ENCODE measurements around the gene CT45A5.
"Not testable (repeated sequence)": the region's sequence is repeated elsewhere in the genome, so short reads cannot be mapped to it uniquely, and the experiment has no call there.

Gene CT45A5, protein sequence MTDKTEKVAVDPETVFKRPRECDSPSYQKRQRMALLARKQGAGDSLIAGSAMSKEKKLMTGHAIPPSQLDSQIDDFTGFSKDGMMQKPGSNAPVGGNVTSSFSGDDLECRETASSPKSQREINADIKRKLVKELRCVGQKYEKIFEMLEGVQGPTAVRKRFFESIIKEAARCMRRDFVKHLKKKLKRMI

DNA sequence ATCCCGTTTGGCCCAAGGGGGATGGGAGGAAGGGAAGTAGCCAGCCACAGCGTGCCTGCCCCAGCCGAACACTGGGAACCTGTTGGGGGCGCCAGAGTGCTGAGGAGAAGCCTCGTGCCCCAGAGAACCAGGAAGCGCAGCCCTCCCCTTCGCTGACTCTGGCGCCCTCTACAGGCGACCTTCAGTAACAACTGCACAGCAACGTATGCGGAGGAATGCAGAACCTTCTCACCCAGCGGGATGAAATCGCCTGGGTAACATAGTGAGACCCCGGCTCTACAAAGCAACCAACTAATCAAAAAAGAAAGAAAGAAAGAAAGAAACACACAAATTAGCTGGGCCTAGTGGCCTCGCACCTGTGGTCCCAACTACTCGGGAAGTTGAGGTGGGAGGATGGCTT is at the start of gene CT45A5:
TSS of gene CT45A5 (minus strand) at position 101 of the 400 bp plus-strand sequence. CDS start 3,774 bp downstream, outside the sequence.
- DNase-seq, result not testable (repeated sequence)

DNA sequence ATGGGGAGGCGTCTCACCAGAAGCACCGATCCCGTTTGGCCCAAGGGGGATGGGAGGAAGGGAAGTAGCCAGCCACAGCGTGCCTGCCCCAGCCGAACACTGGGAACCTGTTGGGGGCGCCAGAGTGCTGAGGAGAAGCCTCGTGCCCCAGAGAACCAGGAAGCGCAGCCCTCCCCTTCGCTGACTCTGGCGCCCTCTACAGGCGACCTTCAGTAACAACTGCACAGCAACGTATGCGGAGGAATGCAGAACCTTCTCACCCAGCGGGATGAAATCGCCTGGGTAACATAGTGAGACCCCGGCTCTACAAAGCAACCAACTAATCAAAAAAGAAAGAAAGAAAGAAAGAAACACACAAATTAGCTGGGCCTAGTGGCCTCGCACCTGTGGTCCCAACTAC is 34.6 kb upstream of the CT45A5 start, which contains the start of gene CT45A2:
TSS of gene CT45A2 (minus strand) at position 101 of the 400 bp plus-strand sequence. CDS start 3,747 bp downstream, outside the sequence.
- not testable (repeated sequence) for DNase-seq

DNA sequence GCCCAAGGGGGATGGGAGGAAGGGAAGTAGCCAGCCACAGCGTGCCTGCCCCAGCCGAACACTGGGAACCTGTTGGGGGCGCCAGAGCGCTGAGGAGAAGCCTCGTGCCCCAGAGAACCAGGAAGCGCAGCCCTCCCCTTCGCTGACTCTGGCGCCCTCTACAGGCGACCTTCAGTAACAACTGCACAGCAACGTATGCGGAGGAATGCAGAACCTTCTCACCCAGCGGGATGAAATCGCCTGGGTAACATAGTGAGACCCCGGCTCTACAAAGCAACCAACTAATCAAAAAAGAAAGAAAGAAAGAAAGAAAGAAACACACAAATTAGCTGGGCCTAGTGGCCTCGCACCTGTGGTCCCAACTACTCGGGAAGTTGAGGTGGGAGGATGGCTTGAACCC is 17.4 kb upstream of the CT45A5 start, which contains the start of gene CT45A6:
TSS of gene CT45A6 (minus strand) at position 101 of the 400 bp plus-strand sequence. CDS start 3,794 bp downstream, outside the sequence.
- not testable (repeated sequence) for DNase-seq

DNA sequence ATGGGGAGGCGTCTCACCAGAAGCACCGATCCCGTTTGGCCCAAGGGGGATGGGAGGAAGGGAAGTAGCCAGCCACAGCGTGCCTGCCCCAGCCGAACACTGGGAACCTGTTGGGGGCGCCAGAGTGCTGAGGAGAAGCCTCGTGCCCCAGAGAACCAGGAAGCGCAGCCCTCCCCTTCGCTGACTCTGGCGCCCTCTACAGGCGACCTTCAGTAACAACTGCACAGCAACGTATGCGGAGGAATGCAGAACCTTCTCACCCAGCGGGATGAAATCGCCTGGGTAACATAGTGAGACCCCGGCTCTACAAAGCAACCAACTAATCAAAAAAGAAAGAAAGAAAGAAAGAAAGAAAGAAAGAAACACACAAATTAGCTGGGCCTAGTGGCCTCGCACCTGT is 17.2 kb downstream of the CT45A5 start, which contains the start of gene CT45A3:
TSS of gene CT45A3 (minus strand) at position 101 of the 400 bp plus-strand sequence. CDS start 3,747 bp downstream, outside the sequence.
- DNase-seq, result not testable (repeated sequence)

DNA sequence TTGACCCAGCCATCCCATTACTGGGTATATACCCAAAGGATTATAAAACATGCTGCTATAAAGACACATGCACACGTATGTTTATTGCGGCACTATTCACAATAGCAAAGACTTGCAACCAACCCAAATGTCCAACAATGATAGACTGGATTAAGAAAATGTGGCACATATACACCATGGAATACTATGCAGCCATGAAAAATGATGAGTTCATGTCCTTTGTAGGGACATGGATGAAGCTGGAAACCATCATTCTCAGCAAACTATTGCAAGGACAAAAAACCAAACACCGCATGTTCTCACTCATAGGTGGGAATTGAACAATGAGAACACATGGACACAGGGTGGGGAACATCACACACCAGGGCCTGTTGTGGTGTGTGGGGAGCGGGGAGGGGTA is 40.6 kb downstream of the CT45A5 start:
- not testable (repeated sequence) for DNase-seq

DNA sequence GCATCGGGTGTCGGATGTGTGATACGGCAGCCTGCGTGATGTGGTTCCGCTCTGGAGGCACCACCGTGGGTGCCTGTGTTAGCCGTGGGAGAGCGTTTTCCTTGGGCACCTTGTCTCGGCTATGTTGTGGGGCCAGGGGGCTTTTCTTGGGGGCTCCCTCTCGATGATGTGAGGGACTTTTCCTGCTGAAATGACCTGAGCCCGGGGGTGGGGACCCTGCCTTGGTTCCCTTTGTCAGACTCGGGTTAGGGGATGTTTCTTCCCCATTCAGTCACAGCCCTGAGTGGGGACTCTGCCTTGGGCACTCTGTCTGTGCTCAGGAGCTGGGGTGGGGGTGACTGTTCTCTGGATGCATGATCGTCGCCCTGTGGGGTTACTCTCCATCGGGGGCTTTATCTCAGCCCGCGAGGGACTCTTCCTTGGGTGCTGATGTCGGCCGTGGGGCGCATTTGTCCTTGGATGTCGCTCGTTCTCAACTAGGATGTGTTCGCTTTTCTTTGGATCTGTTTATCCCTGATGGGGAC is 44.0 kb downstream of the CT45A5 start:
- DNase-seq, result no peak

DNA sequence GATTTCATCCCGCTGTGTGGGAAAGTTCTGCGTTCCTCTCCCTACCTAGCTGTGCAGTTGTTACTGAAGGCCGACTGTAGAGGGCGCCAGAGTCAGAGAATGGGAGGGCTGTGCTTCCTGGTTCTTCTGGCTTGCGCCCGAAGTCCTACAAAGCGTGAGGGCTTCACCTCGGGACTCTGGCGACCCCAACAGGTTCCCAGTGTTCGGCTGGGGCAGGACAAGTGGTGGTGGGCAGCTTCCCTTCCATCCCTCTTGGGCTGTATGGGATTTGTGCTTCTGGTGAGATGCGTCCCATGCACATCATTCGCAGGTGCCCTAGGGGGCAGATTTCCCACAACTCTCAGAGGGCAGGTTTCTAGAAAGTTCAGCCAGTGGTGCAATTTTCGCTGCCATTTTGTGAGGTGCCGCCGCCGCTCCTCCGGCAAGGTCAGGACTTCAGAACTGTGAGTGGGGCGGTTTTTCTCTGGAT is 44.6 kb downstream of the CT45A5 start:
- no peak for DNase-seq

DNA sequence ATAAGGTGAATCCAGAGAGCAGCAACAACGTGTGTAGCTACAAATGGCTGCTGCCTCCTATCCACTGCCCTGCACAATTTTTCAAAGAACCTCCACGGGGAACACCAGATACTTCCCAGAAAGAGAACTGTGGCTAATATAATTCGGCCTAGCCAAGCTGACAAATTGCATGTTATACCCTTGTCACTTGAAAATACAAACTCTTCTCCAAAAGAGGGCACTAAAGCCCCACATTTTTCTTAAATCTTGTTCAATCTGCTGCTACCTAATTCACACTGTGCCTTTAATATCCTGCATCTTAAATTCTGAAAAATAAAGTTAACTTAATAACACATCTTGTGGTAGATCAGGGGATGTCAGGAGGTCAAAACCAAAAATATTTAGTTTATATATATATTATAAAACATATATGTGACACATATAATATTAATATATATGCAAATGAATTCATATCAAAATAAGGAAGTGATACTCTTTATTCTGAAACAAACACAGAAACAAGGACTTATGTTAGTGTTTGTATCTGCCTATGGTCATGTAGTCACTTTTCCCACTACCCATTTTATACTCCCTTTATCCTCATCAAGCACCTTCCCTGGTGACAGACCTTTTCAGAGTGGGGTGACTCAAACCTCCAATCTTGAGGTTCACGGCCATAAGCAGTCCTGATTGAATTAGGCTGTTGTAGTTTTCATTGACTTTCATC is 47.8 kb downstream of the CT45A5 start:
- no peak for DNase-seq

DNA sequence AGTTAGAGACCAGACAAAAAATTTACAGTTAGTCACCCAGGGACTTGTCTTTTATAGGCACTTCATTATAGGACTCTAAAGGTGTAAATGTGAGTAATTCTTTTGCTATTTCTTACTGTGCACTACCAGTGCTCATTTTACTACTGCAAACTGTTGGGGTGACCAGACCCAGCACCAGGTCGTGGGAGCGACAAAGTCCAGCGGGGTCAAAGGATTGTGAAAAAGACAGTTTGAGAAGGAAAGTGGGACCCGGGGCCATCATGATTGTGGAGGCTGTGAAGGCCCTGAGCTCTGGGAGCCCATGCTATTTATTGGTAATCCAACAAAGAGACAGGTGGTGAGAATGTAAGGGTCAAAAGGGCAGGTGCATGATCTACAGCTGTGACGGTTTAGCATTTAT is 50.6 kb downstream of the CT45A5 start:
- DNase-seq, result not testable (repeated sequence)
